Skin of body (tissue), 2 donors: Measurements from ENCODE around the gene PTGES3. TPM values are rescaled to one million over a fixed set of nuclear protein-coding genes. Genes with fewer than 3 reads are reported as not detected.
A peak's percentile ranks its signal among the peaks of the same experiment; 100 is the strongest.
"Not testable (repeated sequence)": the region's sequence is repeated elsewhere in the genome, so short reads cannot be mapped to it uniquely, and the experiment has no call there.

Source experiments
- DNase-seq: peaks from one replicate; lab custom pipeline; 2025; lab: John Stamatoyannopoulos, UW
- total RNA-seq: library from RNA; depleted of rRNA; stranded (reverse); fragments of >200 nt; gene quantifications from one replicate; pipeline ENCODE4 v1.2.3, GENCODE V29; 2014

Gene PTGES3, protein sequence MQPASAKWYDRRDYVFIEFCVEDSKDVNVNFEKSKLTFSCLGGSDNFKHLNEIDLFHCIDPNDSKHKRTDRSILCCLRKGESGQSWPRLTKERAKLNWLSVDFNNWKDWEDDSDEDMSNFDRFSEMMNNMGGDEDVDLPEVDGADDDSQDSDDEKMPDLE
- 90.4 TPM for total RNA-seq

DNA sequence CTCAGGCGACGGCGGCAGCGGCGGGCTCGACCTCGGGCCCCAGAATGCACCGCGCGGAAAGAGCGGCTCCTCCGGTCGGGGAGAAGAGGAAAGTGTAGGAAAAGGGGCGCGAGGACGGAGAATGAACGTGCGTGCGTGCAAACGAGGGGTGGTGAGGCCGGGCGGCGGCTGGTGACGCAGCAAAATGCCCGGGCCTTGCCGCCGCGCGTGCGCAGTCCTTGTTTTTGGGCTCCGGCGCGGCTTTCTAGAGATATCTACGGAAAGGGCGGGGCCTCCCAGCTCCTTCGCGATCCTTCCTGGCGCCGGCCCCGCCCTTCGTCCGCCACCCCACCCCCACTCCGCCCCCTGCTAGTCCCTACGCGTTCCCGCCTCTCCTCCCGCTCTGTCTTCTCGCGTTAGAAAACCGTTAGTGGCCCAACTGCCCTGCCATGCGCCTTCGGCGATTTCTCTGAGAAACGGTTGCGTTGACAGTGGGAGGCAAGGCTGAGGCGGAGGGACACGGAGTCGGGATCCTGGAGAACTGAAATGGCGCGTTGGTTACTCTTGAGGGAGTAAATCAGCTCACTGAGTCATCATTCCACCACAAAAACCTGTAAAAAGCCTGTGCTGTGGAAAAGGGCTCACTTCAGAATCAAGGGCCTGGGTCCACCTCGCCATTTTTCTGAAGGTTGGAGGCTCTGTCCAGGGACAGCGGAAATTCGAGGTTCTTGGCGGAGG, at the start of gene PTGES3:
PTGES3 (minus strand) TSS at position 156 of the 717 bp plus-strand sequence. CDS start 285 bp downstream, outside the sequence.
- DNase-seq: peak; percentile 98

DNA sequence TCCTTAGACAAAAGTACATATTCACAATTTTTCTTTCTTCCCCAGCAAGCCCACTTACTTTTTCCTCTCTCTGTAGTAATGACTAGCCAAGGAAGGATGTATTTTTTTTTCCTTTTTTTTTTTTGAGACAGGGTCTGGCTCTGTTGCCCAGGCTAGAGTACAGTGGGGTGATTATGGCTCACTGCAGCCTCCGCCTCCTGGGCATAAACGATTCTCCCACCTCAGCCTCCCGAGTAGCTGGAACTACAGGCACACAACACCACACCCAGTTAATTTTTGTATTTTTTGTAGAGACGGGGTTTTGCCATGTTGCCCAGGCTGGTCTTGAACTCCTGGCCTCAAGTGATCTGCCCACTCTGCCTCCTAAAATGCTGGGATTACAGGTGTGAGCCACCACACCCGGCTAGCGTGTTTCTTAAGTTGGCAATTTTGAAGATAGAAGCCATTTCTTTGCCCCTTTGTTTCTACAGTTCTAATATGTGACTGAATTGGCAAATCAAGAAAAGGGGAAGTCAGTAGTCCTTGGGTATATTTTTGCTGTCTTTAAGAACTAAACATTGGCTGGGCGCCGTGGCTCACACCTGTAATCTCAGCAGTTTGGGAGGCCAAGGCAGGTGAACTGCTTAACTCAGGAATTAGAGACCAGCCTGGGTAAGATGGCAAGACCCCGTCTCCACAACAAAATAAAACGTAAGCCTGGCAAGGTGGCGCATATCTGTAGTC, 40.2 kb upstream of the PTGES3 start:
- no peak for DNase-seq

DNA sequence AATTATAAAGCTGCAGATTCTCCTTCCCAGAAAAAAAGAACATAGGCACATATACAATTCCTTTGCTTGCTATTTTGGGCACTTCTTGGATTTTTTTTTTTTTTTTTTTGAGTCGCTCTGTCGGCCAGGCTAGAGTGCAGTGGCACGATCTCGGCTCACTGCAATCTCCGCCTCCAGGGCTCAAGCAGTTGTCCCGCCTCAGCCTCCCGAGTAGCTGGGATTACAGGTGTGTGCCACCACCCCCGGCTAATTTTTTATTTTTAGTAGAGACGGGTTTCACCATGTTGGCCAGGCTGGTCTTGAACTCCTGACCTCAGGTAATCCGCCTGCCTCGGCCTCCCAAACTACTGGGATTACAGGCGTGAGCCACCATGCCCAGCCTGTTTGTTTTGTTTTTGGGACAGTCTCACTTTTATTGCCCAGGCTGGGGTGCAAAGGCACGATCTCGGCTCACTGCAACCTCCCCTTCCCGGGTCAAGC, 38.2 kb upstream of the PTGES3 start:
- not testable (repeated sequence) for DNase-seq

DNA sequence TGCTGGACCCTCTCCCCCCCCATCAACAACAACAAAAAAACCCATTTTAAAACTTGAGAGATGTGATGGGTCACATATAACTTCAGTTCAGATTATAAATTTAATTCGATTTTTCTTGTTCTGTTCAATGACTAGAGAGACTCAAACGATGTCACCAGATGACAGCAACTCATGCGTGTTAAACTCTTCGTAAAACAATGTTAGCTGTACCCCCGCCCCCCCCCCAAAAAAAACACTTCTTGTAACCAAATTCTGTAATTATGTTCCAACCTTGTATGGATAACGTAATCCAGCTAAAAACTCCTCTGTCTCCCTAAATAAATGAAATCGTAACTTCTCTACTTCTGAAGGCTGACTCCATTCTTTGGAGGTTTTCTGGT, 37.6 kb upstream of the PTGES3 start:
- peak; percentile 61 for DNase-seq

DNA sequence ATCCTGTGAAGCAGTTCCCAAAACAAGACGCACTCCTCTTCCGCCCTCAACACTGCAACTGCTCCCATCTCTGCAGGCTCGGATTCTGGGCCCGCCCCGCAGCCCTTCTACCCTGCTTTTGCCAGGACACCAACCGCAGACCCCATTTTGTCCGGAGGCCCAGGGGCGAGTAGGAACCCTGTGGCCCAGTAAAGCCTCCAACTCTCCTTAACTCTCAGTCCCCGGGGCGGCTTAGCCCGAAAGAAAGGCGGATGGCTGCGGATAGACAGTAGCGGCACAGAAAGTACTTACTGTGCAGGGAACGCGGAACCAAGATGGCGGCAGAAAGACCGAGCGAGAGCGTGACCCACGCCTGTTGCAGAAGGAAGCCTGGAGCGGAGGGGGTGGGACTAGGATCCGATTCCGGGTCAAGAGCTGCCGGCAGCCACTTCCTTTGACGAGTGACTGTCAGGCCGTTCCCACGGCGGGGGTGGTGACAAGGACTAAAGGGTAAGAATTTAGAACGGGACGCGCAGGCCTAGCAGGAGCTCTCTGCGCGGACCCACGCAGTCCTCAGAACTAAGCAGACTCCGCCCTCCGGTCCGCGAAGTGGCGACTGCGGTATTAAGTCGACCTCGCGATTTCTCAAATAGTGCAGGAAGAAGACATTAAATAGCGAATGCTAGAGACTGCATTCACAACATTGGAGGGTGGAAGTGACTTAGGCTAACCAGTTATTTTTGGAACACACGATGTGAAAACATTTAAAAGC, 37.1 kb upstream of the PTGES3 start, which contains the start of gene NACA:
NACA (minus strand) TSS at position 328 of the 751 bp plus-strand sequence. CDS start 778 bp downstream, outside the sequence.
- DNase-seq: peak; percentile 99

DNA sequence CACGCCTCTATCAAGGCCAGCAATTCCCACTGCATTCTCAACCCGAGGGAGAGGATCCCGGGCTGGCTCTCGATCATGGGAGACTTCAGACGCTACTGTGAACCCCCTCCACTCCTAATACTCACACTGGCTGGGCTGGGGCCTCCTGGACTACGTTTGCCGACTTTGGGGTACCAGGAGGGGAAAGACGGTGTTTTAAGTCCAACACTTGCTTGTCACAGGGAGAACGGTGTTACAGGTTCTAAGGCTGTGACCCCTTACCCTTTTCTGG, 36.6 kb upstream of the PTGES3 start:
- peak; percentile 64 for DNase-seq

DNA sequence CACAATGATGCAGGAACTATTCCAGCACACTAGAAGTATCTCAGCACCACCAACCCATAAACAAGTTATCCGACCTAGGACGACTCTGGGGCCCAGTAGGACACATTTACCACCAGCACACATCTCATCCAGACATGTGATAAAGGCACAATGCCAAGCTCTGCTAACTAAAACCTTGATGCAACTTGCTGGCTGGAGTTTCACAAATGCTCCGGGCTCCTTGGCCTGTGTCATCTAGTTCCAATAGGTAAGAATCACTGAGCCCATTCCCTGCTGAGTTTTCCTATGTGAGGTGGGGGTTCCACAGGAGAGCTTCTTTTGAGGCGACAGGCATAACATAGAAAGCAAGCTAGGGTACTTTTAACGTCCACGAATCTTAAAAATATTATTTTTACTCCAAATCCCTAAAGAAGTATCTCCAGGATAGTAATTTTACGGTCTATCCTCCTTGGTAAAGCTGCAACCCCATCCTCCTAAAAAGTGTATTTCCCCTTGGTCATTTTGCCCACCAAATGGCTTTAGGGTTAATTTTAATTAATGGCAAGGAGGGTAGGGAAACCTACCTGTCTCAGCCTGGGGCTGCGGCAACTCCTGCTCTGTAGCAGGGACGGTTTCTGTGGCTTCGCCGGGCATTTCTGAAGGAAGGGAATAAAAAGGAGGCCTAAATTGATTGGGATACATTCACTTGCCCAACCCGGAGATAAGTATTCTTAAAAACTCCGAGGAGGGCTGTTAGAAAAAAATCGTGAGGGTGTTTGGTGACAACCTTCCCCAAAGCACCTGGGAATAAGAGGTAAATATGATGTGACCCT, 36.0 kb upstream of the PTGES3 start:
- DNase-seq: peak; percentile 40

DNA sequence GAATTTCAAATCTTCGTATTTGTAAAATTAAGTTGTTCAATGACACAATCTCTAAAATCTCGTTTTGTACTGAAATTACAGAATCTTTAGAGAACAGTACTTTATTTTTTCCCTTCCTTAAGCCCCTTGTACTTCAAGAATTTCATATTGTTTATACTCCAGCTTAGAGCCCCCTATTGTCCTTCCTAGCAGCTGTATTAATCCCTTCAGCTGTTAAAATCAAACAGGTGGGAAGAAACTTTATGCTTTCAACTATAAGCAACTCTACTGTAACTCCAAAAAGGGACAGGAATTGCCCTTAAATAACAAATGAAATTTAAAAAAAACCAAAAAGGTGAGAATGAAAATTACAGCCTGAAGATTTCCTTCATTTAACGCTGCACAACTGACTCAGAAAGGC, 35.3 kb upstream of the PTGES3 start:
- no peak for DNase-seq

DNA sequence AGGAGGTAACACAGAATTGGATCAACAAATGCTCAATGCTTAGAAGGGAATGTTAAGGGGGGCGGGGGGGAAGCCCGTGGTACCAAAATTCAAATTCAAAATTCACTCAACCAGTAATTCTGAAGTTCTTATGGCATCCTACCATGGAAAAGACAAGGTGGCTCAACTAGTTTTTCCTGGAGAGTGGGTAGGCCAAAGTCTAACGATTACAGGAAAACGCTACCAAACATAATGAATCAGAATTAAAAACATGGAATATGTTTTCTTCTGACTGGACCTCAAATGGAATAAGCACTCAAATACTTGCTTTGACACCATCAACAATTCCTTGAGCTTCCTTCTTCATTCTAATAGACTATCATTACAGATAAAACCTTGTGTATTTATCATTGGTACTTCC, 34.7 kb upstream of the PTGES3 start:
- DNase-seq: no peak

DNA sequence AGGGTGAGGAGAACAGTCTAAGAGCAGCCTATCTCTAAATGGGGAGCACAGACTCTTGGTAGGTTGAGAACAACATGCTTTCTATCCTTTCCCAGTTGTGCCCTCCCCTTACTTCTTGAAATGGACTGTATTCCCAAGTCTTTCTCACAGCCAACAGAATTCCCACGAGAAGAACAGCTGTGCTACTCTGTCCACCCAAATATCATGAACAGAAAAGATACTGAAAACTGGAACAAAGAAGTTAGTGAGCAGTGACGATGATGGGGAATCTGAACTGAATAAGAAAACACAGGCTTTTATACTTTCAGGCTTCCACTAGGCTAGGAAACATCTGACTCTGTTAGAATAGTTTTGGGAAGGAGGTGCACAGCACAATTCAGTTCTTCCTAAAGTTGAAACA, 33.6 kb upstream of the PTGES3 start:
- DNase-seq: no peak

DNA sequence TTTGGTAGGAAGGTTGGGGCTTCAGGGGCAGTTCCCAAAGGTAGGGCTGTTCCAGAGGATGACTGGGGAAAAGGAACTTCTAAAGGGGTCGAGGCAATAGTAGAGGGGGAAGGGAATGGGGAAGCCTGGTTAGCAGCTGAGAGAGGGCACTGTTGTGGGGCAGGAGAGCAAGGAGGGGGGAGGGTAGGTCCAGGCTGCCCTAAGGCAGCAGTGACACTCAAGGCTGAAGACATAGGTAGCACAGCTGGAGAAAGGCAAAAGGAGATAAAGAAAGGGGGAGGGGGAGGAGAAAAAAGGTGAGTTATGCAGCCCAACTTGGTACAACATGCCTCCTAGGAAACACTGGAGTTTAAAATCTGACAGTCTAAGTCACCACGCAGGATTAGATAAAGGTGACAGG, 33.1 kb upstream of the PTGES3 start:
- DNase-seq: no peak

DNA sequence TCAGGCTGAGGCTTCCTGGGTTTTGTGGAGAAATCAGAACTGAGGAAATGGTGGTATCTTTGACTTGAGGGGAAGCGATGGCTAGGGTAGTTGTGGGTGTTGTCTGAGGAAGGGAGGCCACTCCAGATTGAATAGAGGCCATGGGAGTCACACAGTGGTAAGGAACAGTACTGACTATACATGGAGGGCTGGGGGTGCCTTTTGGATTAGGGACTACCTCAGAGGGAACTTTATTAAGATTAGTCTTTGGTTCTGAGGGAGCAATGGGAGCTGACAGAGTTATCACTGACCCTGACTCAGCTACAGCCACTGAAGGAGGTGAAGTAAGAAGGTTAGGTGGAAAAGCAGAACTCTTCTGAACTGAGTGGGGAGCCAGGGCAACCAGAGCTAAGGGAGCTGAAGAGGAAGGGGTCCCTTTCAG, 32.7 kb upstream of the PTGES3 start:
- DNase-seq: no peak

DNA sequence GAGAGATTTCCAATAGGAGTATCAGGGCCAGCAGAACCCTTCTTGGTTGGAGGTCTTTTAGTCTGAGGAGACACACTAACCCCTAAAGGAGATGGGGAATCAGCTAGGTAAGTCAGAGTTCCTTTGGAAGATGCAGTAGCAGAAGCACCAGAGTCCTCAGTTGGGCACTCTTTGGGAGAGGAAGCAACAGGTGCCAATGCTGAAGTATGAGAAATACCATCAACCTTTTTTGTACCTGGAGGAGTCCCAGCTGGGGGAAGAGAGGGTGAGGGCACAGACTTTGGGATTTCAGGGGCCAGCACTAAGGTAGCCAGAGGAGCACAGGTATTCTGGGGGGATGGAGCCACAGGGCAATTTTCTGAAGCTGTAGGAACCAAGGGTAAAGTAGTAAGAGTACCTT, 31.0 kb upstream of the PTGES3 start:
- DNase-seq: no peak

DNA sequence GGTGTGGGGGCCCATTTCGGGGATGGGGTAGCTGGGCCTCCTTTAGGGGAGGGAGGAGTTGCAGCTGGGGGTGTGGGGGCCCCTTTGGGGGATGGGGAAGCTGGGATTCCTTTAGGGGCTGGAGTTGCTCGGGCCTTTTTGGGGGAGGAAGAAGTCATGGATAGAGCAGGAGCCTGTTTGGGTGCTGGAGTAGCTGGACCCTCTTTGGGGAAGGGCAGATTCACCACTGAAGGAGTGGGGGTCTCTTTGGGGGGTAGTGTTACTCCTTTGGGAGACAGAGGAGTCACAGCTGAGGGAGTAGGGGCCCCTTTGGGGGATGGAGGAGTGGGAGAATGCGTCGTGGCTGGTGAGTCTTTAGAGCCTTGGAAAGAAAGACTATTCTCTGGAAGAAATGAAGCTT, 30.6 kb upstream of the PTGES3 start:
- DNase-seq: no peak

DNA sequence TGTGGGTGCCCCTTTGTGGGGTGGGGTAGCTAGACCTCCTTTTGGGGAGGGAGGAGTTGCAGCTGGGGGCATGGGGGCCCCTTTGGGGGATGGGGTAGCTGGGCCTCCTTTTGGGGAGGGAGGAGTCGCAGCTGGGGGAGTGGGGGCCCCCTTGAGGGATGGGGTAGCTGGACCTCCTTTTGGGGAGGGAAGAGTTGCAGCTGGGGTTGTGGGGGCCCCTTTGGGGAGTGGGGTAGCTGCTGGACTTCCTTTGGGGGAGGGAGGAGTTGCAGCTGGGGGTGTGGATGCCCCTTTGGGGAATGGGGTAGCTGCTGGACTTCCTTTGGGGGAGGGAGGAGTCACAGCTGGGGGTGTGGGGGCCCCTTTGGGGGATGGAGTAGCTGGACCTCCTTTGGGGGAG, 30.1 kb upstream of the PTGES3 start:
- DNase-seq: no peak

DNA sequence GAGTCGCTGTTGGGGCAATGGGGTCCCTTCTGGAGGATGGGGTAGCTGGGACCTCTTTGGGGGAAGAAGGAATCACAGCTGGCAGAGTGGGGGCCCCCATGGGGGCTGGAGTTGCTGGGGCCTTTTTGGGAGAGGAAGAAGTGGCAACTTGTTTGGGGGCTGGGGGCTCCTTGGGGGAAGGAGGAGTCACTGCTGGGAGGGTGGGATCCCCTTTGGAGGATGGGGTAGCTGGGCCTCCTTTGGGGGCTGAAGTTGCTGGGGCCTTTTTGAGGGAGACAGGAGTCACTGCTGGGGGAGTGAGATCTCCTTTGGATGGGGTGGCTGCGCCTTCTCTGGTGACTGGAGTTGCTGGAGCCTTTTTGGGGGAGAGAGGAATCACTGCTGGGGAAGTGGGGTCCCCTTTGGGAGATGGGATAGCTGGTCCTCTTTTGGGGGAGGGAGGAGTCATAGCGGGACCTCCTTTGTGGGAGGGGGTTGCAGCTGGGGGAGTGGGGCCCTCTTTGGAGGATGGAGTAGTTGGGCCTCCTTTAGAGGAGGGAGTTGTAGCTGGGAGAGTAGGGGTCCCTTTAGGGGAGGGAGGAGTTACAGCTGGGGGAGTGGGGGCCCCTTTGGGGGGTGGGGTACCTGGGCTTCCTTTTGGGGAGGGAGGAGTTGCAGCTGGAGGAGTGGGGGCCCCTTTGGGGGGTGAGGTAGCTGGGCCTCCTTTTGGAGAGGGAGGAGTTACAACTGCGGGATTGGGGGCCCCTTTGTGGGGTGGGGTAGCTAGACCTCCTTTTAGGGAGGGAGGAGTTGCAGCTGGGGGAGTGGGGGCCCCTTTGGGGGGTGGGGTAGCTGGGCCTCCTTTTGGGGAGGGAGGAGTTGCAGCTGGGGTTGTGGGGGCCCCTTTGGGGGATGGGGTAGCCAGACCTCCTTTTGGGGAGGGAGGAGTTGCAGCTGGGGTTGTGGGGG, 29.1 kb upstream of the PTGES3 start:
- DNase-seq: no peak

DNA sequence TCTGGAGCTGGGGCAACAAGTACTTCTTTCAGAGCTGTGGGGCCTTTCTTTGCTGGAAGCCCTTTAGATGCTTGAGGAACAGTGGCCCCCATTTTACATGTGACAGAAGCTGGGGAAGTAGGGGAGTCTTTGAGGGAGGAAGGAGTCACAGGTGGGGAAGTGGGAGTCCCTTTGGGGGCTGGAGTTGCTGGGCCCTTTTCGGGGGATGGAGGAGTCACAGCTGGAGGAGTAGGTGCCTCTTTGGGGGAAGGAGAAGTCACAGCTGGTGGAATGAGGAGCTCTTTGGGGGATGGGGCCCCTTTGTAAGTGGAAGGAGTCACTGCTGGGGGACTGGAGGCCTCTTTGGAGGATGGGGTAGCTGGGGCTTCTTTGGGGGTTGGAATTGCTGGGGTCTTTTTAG, 28.4 kb upstream of the PTGES3 start:
- DNase-seq: no peak

DNA sequence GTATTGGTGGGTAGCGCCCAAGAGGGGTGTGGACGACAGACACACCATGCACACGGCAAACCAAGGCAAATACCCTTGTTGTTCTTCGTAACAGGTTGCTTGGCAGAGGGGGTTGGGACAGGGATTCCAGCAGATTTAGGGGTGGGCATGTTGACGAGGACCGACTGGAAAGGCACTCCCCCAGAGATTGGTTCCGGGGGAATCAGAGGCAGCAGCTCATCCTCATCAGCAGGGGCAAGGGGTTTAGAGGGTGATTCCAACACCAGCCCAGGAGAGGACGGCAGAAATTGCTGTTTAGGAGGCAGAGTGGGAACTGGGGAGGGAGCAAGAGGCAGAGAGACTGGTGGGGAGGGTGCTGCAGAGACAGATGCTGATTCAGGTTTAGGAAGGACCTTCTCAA, 27.7 kb upstream of the PTGES3 start:
- DNase-seq: no peak

DNA sequence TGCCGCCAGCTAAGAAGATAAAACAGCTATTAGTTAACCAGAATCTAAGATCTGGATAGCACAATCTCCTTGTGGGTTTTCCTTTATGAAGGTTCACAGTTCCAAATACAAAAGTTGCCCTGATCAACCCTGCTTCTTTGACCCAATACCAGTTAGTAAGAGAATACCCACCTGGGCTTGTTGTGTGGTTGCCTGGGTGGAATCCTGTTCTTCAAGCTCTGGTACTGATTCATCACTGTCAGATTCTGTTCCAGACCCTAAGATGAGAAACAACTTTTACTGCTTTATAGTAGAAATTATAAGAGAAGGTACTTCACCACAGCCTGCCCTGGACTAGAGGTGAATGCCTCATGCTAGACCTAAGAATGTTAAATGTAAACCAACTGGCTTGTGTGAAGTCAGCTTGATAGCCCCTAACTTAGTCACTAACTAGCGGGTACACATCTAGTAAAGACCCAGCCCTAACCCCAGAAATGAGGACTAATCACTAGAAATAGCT, 26.4 kb upstream of the PTGES3 start:
- DNase-seq: no peak

DNA sequence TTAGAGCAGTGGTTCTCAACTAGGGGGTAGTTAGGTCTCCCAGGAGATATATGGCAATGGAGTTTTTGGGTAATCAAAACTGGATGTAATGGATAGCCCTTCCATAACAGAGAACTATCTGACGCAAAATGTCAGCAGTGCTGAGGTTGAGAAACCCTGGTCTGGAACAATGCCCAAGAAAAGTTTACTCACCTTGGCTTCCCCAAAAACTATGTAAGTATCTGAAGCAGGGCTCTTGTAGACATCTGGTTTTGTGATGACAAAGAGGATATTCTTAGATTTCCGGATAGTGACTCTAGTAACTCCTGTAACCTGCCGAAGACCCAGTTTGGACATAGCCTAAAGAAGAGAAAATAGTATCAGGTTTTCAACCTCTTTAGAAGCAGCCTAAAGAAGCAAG, 25.3 kb upstream of the PTGES3 start:
- no peak for DNase-seq
